ENCODE measurements around the gene UBXN2A.

DNA sequence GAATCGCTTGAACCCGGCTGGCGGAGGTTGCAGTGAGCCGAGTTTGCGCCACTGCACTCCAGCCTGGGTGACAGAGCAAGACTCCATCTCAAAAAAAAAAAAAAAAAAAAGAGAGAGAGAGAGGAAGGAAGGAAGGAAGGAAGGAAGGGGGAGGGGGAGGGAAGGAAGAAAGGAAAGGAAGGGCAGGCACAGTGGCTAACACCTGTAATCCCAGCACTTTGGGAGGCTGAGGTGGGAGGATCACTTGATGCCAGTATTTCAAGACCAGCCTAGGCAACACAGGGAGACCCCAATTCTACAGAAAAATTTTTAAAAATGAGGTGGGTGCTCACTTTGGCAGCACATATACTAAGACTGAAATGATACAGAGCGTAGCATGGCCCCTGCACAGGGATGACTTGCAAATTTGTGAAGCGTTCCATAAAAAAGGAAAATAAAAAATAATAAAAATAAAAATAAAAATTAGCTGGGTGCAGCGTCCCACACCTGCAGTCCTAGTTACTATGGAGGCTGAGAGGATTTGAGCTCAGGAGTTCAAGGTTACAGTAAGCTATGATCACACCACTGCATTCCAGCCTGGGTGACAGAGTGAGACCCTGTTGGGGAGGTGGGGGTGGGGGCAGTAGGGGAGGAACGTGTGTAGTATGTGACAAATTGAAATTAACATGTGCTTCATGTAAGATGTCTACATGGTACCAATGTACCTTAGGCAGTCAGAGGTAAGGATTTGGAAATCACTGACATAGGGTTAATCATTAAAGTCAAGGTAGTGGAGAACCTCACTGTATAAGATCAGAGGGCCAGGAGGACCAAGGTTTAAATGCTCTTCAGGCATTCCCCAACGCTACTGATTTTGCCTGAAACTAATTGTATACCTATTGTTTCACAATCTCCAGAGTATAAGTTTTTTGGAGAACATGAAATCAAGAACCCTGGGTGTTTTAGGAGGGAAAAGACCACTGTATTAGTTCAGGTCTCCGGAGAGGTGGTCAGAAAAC lies 105.5 kb downstream of the UBXN2A start:
- no peak for TF ChIP-seq EP300 (IDR thresholded peaks at IDR 0.05; ENCODE audit: borderline replicate concordance)
- TF ChIP-seq YY1 (IDR thresholded peaks at IDR 0.05; ENCODE audit: low read depth) = no peak
